ENCODE data around the gene HMGA1. TPM values are rescaled to one million over a fixed set of nuclear protein-coding genes. Genes with fewer than 3 reads are reported as not detected.
"Not testable (repeated sequence)": the region's sequence is repeated elsewhere in the genome, so short reads cannot be mapped to it uniquely, and the experiment has no call there.

HMGA1 gene
- total RNA-seq, 1 donor from 2014 or later: 3.1 TPM

GRCh38 chr6:34240329-34241248, 3.9 kb downstream of the HMGA1 start:
- no peak for DNase-seq (ENCODE audit: low spot score)

GRCh38 chr6:34241351-34242215, 4.9 kb downstream of the HMGA1 start:
- DNase-seq (ENCODE audit: low spot score): no peak

- DNase-seq (ENCODE audit: low spot score): no peak
These were observed 5.8 kb downstream of the HMGA1 start for GRCh38 chr6:34242252-34243130.

- no peak for DNase-seq (ENCODE audit: low spot score)
These were observed 6.6 kb downstream of the HMGA1 start for GRCh38 chr6:34243131-34243771.

GRCh38 chr6:34243901-34244884, 7.5 kb downstream of the HMGA1 start:
- peak; percentile 79 for DNase-seq (ENCODE audit: low spot score)

GRCh38 chr6:34245032-34245760, 8.5 kb downstream of the HMGA1 start:
- not testable (repeated sequence) for DNase-seq (ENCODE audit: low spot score)

GRCh38 chr6:34245761-34246140, 9.1 kb downstream of the HMGA1 start:
- not testable (repeated sequence) for DNase-seq (ENCODE audit: low spot score)

- no peak for DNase-seq (ENCODE audit: low spot score)
These were observed 9.5 kb downstream of the HMGA1 start for GRCh38 chr6:34246249-34246562.

- no peak for DNase-seq (ENCODE audit: low spot score)
These were observed 10.1 kb downstream of the HMGA1 start for GRCh38 chr6:34246563-34247391.

GRCh38 chr6:34247481-34248197, 11.0 kb downstream of the HMGA1 start:
- no peak for DNase-seq (ENCODE audit: low spot score)

GRCh38 chr6:34248198-34248726, 11.6 kb downstream of the HMGA1 start:
- peak; percentile 56 for DNase-seq (ENCODE audit: low spot score)

- peak; percentile 97 for DNase-seq (ENCODE audit: low spot score)
These were observed 12.2 kb downstream of the HMGA1 start, which contains the start of gene SMIM29 for GRCh38 chr6:34248727-34249468. Gene SMIM29, minus strand, starts transcription at chr6:34249006. Its CDS starts 1,215 bp downstream, at chr6:34247791.

GRCh38 chr6:34249469-34250261, 13.0 kb downstream of the HMGA1 start:
- DNase-seq (ENCODE audit: low spot score): no peak

- DNase-seq (ENCODE audit: low spot score): not testable (repeated sequence)
These were observed 15.7 kb downstream of the HMGA1 start for GRCh38 chr6:34252395-34252794.

GRCh38 chr6:34259529-34260069, 22.9 kb downstream of the HMGA1 start:
- DNase-seq (ENCODE audit: low spot score): no peak

All from umbilical cord (tissue), 2 donors.